Activated effector memory CD4-positive, alpha-beta T cell treated with Interleukin-2 at 50 U/mL for 16 hours (primary cell): Measurements from ENCODE around the gene CDCA3.

Experiments
- DNase-seq: peaks from one replicate; pipeline ENCODE4 v3.0.0-alpha.2; 2020

CDCA3 gene

DNA sequence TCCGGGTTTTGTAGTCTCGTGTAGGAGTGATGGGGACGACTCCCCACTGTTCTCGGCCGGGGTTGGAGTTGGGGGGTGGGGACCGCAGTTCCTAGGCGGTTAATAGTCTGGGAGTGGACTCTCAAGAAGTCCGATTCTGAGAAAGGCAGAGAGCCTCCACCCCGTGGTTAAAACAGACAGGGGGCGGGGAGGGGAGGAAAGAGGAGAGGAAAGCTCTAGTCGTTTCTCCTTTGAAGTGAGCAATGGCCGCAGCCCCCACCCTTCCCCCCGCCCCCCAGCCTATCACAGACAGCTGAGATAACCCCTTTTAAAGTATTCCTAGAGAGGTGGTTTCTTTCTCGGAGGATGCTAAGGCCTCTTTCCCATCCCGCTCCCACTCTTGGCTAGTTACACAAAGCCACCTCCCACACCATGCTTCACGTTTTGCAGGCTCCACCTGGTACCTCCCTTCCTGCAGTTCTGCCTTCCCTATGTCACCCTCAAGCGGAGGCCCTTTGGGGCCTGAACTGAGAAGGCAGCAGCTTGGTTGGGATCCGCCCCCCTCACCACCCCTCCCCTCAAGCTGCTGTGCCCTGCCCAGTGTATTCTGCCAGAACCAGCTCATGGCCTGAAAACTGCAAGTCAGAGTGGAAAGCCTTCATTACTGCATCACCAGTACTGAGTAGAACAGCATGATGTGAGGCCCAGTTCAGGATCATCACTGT is 1.7 kb upstream of the CDCA3 start:
- peak; percentile 53 for DNase-seq

DNA sequence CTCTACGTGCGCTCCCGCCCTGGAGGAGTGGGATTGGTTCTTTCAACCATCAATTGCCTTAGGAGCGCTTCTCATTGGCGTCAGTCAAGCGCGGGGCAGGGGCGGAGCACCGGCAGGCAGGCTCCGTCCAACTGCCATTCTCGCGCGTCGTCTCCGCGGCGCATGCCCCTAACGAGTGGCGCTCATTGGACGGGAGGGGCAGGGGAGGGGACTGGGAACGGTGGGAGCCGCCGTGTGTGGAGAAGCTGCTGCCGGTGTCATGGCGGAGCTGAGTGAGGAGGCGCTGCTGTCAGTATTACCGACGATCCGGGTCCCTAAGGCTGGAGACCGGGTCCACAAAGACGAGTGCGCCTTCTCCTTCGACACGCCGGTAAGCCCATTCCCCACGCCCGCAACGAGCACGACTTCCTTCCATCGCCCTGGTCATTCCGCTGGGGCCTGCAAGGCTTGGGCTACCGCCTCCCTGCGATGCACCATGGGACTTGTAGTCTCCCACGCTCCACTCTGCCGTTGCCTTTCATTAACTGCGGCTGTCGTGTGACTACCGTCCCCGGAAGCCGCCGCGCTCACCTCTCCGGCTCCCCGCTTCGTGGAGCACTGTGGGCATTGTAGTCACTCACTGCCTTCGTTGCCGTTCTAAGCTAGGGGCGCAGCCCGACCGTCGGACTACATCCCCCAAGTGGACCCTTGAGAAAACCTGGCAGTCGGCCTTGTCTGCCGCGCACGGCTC is 1.0 kb upstream of the CDCA3 start, which contains the start of gene USP5:
USP5 (plus strand) TSS at position 230 of the 730 bp plus-strand sequence; CDS start at position 260, 30 bp downstream.
- peak; percentile 98 for DNase-seq

- DNase-seq: no peak
These were observed 312 bp downstream of the CDCA3 start for GRCh38 chr12:6850796-6851152.

DNA sequence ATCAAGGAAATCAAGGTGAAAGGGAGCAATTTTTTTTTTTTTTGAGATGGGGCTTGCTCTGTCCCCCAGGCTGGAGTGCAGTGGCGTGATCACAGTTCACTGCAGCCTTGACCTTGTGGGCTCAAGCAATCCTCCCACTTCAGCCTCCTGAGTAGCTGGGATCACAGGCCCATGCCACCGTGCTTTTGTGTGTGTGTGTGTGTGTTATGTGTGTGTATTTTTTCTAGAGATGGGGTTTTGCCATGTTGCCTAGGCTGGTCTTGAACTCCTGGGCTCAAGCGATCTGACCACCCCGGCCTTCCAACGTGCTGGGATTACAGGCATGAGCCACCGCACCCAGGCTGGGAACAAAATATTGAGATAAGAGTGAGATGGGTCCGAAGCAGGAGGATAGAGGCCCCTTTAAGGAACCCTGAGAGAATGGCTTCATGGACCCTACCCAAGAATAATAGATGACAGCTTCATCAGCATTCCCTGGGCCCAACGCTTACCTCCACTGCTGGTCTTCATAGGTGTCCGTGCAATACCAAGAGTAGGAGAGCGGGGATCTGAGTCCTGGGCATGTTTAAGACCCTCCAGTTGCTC is 1.0 kb downstream of the CDCA3 start:
- no peak for DNase-seq

- no peak for DNase-seq
These were observed 1.7 kb downstream of the CDCA3 start for GRCh38 chr12:6849427-6849826.

GRCh38 chr12:6847676-6848075 is 3.4 kb downstream of the CDCA3 start:
- DNase-seq: no peak

DNA sequence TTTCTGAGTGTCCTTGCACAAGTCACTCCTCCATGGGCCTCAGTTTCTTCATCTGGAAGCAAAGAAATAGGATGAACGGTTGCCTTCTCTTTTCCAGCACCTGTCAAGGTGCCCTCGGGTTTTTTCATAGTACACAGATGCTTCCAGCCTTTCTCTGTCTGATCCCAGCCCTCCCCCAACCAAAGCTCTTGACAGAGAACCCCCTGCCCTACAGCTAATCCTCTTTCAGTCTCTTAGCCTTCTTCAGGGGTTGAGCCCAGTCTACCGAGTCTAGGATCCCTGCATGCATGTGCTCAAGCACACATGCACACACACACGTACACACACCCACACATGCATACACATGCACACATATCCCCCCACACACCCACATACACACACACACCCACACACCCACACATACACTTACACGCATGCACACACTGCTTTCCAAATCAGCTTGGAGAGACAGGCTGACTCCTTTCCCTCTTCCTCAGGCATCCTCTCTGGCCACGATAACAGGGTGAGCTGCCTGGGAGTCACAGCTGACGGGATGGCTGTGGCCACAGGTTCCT is 4.7 kb downstream of the CDCA3 start:
- DNase-seq: no peak

DNA sequence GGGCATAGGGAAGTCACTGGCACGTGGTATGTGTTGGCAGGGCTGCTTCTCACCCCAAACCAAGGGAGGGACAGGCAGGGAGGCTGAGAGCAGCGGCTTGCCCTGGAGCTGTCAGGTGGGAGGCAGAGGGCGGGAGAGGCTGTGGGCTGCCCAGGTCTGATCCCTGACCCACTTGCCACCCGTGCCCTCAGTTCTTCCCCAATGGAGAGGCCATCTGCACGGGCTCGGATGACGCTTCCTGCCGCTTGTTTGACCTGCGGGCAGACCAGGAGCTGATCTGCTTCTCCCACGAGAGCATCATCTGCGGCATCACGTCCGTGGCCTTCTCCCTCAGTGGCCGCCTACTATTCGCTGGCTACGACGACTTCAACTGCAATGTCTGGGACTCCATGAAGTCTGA is 5.7 kb downstream of the CDCA3 start:
- DNase-seq: no peak

- no peak for DNase-seq
These were observed 7.8 kb downstream of the CDCA3 start for GRCh38 chr12:6843118-6843902.

DNA sequence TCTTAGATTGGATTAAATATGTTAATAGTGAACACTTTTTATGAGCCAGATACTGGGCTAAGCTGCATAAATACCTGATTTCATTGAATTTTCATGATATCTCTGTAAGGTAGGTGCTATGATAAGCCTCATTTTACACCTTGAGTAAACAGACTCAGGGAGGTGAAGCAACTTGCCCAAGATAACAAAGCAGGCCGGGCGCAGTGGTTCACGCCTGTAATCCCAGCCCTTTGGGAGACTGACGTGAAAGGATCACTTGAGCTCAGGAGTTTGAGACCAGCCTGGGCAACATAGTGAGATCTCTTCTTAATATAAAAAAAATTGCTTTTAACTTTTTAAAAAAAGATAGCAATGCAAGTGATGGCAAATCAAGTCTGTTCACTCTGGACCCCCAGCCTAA is 9.0 kb downstream of the CDCA3 start:
- DNase-seq: no peak

- DNase-seq: no peak
These were observed 10.1 kb downstream of the CDCA3 start, which contains the start of gene GNB3 for GRCh38 chr12:6840761-6841515. TSS of gene GNB3 (plus strand) at chr12:6840925. CDS start at chr12:6841288, 363 bp downstream.

GRCh38 chr12:6840330-6840729 is 10.8 kb downstream of the CDCA3 start:
- DNase-seq: no peak

DNA sequence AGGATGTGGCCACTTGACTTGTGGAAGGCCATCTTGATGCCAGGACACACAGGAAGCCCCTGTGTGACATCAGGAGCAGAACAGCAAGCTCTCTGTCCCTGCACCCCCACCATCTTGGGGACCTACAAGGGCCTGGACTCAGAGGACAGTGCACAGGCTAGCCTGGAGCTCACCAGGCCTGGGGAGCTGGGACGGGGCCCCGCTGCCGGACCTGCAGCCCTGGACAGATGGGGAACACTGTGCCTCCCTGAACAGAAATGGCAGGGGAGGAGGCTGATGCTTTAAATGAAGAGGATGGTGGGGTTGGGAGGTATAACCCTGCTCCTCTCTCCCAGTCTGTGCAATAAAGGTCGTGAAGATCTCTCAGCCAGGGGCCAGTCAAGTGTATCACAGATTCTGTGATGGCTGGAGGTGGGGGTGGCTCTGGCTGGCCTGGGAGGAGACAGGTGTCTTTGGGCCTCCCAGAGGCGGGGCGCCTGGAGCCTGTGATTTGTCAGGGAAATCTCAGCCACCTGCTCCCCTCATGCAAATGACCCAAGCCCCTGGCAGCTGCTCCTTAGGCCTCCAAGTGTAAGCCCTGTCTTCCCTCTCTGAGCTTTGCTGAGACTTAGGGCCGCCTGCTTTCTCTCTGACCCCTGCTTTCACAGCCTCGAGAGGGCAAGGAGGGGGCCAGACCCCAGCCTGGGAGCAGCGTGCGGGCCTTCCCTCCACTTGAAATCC is 11.4 kb downstream of the CDCA3 start:
- no peak for DNase-seq

- DNase-seq: no peak
These were observed 12.2 kb downstream of the CDCA3 start for GRCh38 chr12:6838854-6839253.

DNA sequence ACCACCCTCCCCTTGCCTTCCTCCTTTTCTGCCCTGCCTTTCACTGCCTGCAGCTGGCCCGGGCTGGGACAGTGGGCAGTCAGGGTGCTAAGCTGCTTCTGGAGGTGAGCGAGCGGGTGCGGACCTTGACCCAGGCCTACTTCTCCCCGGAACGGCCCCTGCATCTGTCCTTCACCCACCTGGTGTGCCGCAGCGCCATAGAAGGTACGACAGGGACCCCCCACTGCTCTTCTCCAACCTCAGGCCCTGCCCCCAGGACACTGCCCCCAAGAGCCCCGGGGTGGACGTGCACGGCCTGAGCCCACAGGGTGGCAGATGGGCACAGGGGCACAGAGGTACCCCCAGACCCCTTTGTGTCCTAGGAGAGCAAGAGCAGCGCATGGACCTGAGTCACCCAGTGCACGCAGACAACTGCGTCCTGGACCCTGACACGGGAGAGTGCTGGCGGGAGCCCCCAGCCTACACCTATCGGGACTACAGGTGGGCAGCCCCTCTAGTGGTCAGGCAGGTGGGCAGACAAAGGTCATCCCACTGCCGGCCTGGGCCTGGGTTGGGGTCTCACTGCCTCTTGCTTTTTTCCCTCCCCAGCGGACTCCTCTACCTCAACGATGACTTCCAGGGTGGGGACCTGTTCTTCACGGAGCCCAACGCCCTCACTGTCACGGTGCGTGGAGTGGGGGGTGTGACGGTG is 13.6 kb downstream of the CDCA3 start:
- no peak for DNase-seq

DNA sequence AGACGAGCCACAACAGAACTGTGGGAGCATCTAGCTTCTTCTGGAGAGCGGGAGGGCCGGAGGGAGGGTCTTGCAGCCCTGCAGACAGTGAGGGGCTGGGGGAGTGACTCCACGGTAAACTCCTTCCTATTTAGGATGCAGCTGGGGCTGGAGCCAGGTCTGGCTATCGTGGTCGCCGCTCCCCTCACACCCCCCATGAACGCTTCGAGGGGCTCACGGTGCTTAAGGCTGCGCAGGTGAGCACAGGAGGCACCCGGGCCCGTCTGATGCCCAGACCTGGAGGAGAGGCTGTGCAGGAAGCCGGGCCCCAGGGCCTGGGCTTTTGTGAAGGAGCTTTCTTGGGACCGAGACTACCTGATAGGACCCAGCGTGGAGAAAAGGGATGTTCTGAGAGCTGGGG is 14.2 kb downstream of the CDCA3 start:
- no peak for DNase-seq

DNA sequence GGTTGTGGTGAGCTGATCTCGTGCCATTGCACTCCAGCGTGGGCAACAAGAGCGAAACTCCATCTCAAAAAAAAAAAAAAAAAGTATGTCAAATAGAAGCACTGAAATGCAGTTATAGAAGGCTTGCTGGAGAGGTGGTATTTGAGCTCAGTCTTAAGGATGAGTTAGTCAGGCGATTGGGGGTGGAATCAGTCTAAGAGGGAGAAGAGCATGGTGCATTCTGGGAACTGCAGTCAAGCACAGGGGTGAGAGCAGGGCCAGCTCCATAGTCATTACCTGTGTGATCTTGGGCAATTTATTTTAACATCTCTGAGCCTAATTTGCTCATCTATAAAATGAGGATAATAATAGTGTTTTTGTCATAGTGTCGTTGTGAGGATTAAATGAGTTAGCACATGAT is 16.2 kb downstream of the CDCA3 start:
- no peak for DNase-seq

- DNase-seq: no peak
These were observed 16.8 kb downstream of the CDCA3 start for GRCh38 chr12:6834254-6834653.

- DNase-seq: no peak
These were observed 17.7 kb downstream of the CDCA3 start for GRCh38 chr12:6833189-6833890.

DNA sequence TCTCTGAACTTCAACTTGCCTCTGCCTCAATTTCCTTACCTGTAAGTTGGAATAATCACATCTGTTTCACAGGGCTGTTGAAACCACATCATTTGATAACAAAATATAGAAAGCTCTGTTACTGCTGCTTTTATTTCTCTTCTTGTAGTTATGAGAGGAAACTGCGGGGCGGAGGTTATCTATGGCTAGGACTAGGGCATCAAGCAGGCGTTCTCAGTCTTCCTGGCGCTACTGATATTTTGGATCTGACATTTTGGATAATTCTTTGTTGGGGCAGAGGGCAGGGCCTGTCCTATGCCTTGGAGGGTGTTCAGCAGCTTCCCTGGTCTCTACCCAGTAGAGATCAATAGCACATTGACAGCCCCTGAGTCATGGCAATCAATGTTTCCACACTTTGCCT is 19.0 kb downstream of the CDCA3 start:
- no peak for DNase-seq
